Stimulated activated CD8-positive, alpha-beta memory T cell treated with anti-CD3 and anti-CD28 coated beads, Interleukin-15, amount 100 ng/mL, for 1 hour (primary cell): ENCODE measurements around the gene ZNF628.
"Not testable (repeated sequence)": the region's sequence is repeated elsewhere in the genome, so short reads cannot be mapped to it uniquely, and the experiment has no call there.

Source experiments
- DNase-seq: peaks from one replicate; pipeline ENCODE4 v3.0.0-alpha.2; 2020; ENCODE audit warnings: low read depth

ZNF628 gene

GRCh38 chr19:55484593-55485438 is 8.4 kb downstream of the ZNF628 start, which contains the start of gene NAT14:
NAT14 (plus strand) TSS chr19:55485188; CDS start chr19:55485709, 521 bp downstream.
- DNase-seq: peak; percentile 39

GRCh38 chr19:55485439-55486011 is 9.1 kb downstream of the ZNF628 start:
- no peak for DNase-seq

- DNase-seq: no peak
These were observed 9.9 kb downstream of the ZNF628 start for GRCh38 chr19:55486043-55486970.

GRCh38 chr19:55486971-55487923 is 10.8 kb downstream of the ZNF628 start:
- no peak for DNase-seq

- DNase-seq: no peak
These were observed 11.7 kb downstream of the ZNF628 start, which contains the start of gene SSC5D for GRCh38 chr19:55487924-55488687. SSC5D (plus strand) TSS chr19:55488436; CDS start chr19:55488590, 154 bp downstream.

- DNase-seq: no peak
These were observed 12.7 kb downstream of the ZNF628 start for GRCh38 chr19:55488986-55489710.

- DNase-seq: no peak
These were observed 13.5 kb downstream of the ZNF628 start for GRCh38 chr19:55489711-55490477.

- no peak for DNase-seq
These were observed 14.3 kb downstream of the ZNF628 start for GRCh38 chr19:55490478-55491432.

- no peak for DNase-seq
These were observed 15.3 kb downstream of the ZNF628 start for GRCh38 chr19:55491546-55492360.

GRCh38 chr19:55492362-55492944 is 16.0 kb downstream of the ZNF628 start:
- no peak for DNase-seq

- DNase-seq: no peak
These were observed 16.7 kb downstream of the ZNF628 start for GRCh38 chr19:55493052-55493644.

GRCh38 chr19:55493645-55494171 is 17.3 kb downstream of the ZNF628 start:
- DNase-seq: no peak

GRCh38 chr19:55494172-55494761 is 17.9 kb downstream of the ZNF628 start:
- no peak for DNase-seq

GRCh38 chr19:55495646-55496349 is 19.4 kb downstream of the ZNF628 start:
- no peak for DNase-seq

GRCh38 chr19:55496820-55497219 is 20.4 kb downstream of the ZNF628 start:
- DNase-seq: not testable (repeated sequence)
